Measurements from ENCODE around the gene FRMD3.

The FRMD3 gene

DNA sequence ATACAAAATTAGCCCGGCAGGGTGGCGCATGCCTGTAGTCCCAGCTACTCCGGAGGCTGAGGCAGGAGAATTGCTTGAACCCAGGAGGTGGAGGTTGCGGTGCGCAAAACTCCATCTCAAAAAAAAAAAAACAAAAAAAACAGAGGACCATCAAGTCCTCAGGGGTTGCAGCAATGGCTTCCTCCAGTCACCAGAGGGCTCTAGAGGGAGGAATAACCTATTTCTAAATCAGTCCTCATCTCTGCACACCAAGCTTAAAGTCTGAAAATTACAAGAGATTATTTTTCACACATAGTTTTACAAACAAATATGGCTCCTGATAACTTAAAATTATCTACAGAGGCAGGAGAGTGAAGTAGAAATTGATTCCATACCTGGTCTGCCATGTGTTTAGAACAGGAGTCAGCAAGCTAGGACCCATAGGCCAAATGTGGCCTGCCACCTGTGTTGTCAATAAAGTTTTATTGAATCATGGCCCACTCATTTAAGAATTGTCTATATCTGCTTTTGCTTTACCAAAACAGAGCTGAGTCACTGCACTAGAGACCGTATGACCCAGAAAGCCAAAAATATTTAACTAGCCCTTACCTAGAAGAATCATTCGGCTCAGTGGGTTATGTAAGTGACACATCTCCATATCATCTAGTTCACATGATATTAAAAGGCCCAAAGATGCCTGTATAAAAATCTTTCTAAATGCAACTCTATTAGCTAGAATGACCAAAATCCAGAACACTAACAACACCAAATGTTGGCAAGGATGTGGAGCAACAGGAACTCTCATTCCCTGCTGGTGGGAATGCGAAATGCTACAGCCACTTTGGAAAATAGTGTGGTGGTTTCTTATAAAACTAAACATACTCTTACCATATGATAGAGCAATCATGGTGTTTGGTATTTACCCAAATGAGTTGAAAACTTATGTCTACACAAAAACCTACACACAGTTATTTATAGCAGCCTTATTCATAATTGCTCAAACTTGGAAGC, 207.7 kb downstream of the FRMD3 start:
- DNase-seq (ENCODE audit: low read depth) = no peak

DNA sequence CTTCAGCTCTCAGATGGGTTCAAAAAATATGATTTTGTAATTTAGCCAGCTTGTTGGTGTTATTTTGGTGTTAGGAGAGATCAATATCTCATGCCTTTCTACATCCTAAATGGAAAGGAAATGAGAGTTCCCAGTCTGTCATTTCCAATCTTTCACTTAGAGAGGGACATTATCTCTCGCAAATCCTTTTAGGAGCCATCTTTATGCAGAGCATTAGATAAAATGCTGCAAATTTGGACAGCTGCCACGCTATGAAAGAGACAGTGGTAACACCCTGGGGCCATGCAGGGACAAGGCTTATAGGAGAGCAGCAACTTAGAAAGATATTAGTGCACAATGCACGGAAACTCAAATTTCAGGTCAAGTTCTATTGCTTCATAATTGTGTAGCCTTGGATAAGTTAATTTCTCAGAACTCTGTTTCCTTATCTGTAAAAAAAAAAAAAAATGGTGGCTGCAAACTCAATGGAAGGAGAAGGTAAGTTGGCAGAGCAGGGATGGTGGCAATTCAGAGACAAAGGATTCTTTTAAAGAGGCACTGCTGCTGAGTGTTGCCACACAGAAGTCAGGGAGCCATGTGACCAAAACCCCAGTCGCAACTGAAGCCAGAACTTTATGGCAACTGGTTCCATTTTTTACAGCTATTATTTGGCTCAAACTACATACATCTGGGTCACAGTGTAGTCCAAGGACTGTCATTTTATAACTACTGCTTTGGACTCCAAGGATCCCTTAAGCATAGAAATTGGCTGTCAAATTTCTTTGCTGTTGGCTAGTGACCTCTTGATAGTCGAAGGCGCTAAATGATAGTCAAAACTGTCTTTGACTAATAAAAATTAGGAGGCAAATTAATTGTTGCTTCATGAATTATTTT, 210.2 kb downstream of the FRMD3 start:
- no peak for DNase-seq (ENCODE audit: low read depth)

DNA sequence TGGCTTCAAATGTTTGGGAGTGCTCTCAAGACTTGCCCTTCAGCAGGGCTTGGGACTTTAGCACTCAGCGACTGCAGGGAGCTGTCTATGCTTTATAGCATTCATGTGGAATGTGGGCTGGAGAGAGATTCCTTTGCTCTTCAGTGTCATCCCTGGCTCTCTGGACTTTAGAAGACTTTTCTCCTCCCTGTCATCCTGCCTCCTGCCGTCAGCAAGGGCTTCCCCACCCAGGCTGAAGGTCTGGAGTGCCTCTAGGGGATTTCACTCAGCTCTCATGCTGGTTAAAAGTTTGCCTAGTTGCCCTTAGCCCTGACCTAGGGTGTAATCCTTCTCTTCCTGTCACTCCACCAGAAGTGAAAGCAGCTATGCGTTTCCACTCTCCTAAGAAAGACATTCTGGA, 210.9 kb downstream of the FRMD3 start:
- no peak for DNase-seq (ENCODE audit: low read depth)

DNA sequence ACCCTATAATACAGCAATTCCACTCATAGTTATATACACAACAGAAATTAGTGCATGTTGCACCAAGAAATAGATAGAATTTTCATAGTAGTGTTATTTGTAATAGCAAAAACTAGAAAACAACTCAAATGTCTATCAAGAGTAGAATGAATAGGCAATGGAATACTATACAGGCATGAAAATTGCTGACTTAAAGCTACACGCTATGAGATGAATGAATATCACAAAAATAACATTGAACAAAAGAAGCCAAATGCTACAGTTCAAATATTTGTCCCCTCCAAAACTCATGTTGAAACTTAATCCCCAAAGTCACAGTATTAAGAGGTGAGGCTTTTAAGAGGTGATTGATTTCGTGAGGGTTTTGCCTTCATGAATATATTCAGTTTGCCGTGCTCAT, 215.1 kb downstream of the FRMD3 start:
- no peak for DNase-seq (ENCODE audit: low read depth)

DNA sequence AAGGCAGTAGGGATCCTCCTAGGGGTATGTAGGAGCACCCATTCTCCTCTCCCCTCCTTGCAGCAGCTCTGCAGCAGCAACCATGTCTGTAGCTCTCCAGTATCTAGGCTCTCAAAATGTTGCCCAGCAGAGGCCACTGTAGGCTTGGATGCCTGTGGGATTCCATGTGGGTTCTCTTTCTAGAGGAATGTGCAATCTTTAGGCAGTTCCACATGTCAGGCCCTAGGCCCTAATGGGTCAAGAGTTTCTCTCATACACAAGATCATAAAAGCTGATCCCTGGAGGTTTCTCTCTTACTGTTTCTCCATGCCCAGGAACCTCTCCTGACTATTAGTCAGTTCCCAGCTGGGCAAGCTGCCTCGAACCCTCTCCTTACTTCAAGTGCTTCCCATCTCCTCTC, 215.8 kb downstream of the FRMD3 start:
- DNase-seq (ENCODE audit: low read depth) = no peak

DNA sequence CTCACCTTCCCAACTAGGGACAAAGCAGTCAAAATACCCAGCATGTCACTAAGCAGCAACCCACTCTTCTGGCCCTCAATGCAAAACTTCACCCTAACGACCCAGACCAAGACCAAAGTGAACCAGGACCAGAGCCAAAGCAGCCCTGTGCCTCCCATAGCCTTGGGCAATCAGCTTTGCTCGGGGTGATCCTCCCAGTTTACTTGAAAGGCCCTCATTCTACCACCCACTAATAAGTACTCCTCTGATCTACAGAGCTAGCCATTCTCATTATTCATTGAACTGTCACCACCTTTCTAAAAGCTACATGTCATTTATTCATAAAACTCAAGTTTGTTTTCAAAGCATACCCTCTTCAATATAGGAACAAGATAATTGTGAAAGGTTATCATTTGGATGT, 221.0 kb downstream of the FRMD3 start:
- no peak for DNase-seq (ENCODE audit: low read depth)

DNA sequence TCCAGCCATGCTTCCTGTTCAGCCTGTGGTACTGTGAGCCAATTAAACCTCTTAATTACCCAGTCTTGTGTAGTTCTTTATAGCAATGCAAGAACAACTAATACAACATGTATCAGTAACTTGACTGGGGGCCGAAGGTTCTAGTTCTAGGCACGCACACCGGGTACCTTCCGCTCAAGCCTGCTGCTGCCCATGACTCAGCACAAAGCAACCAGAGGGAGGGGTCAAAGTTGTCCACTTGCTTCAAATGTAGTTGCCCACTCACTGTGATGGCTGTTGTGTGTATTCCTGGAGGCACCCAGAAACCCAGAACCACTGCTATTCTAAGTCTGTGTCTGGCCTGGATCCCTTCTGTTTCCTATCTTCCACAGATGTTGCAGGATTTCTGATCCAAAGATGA, 222.6 kb downstream of the FRMD3 start:
- no peak for DNase-seq (ENCODE audit: low read depth)

DNA sequence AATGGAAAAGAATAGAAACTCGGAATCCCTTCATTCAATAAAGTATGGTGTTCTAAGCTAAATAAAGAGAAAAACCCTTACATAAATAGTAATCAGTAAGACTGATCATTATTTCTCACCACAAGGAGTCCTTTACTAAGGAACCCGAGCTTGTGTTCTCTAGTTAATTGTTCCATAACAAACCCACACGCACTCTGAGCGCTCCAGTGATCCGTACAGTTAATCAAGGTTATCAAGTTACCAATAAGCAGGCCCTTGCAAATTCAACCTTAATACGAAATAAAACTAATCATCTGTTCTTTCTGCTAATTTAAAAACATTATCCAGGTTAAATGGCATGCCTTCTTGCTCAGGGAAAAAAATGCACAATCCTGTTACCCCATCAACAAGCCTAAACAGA, 224.4 kb downstream of the FRMD3 start:
- no peak for DNase-seq (ENCODE audit: low read depth)

DNA sequence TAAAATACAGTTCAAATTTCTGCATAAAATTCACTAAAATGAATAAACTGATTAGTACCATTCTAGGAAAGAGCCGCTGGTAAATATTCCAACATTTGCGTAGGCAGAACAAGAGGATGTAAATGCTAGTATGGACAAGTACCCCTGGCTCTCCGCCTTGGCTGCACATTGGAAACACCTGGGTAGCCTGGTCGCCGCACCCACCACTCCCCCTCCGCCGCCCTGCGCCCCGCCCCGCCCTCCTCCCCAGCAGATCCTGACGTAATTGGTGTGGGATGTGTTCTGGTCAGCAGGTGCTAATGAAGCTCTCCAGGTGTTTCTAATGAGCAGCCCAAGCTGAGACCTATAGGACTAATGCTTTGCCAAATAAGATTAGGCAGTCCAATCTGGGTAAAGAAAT, 225.7 kb downstream of the FRMD3 start:
- DNase-seq (ENCODE audit: low read depth) = no peak

DNA sequence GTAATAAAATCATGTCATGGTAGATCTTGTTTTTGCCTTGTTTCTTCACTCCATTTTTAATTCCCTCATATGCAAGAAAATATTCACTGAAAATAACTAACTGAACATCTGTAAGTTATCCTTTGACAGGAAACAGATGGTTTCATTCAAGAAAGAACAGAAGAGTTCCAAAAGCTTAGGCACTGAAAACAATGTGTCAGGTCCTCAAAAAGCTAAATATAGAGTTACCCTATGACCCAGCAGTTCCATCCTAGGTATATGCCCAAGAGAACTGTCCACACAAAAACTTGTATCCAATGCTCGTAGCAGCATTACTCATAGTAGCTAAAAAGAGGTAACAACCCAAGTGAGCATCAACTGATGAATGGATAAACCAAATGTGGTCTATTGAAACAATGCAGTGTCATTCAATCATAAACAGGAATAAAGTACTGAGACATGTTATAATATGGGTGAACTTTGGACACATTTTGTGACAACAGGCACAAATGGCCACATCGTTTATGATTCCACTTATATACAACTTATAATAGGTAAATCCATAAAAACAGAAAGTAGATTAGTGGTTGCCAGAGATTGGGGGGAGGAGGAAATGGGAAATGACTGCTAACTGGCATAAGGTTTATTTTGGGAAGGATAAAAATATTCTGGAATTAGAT, 231.0 kb downstream of the FRMD3 start:
- no peak for DNase-seq (ENCODE audit: low read depth)

DNA sequence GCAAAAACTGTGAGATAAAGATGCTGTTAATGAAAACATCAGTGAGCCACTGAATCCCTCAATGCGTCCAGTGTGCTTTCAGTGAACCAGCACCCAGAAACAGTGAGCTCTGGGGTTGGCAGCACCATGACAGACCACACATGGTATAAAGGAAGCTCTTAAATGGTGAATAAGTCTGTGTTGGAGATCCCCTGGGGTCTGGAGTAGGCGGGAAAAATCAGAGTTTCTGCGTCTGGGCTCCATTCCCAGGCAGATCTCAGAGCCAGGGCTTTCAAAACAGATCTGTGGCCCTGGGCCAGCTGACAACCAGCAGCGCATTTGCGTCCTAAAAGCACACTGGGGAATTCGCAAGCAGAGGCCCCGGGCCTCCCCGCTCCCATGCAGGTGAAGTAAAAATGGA, 233.5 kb downstream of the FRMD3 start:
- DNase-seq (ENCODE audit: low read depth) = no peak

DNA sequence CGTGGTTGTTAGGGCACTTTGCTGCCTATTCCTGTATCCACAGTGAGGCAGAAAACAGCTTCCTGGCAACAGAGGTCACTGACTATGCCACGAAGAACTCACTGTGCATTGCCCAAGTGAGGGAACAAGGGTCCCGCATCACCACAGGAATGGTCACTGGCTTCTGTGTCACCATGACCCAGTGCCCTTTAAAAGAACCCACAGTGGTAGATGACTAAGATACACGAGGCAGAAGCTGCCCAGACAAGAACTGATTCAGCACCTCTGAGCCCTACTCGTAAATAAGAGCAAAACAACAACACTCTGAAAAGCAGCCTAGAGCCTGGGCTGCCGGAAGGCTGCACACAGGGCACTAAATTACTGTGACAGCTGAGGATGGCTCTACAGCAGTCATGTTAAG, 238.6 kb downstream of the FRMD3 start:
- no peak for DNase-seq (ENCODE audit: low read depth)

DNA sequence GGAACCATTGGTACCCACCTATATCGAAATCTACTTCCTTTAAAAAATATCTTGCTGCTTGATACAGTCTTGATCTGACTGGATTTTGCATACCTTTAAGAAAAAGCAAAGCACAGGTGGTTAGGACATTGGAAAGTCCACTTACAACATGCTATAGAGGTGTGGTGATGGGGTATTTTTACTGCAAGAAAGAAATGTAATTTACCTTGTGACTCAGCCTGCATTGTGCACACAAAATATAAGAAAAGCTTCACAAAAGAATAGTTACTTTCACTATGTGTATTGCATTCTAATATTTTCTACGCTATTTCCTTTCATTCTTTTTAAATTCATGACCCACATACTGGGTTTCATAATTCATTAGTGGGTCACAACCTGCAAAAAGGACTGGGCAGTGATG, 239.1 kb downstream of the FRMD3 start:
- DNase-seq (ENCODE audit: low read depth) = no peak

DNA sequence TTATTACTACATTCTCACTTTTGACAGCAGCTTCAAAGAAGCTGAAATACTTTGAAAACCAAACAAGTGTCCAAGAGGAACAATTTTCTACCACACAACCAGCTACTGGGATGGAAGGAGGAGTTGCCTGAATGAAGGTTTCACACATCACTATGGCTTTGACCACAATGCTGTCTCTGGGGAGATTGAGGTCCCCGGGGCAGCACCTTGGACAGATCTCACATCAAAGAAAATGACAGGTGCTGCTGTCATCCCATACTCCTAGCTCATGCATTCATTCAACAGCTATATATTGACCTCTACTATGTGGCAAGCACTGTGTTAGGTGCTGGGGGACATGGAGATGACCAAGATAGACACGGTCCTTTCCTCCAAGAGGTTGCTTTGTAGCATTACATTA, 242.1 kb downstream of the FRMD3 start:
- DNase-seq (ENCODE audit: low read depth) = no peak

DNA sequence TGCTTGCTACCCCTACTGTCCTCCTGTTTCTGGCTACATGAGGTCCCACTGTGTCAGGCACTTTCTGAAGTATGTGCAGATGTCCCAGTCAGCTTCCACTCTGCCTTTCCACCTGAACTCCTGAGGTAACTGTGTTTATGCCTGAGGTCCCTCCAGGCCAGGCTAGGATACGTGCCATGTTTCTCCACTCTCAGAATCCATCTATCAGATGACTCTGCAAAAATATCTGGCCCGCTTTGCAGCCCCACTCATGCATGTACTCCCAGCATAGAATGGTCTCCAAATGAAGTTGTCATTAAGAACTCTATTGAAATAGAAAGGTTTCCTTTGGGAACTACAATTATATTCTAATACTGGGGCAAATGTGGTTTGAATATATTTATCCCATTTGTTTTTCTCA, 243.4 kb downstream of the FRMD3 start:
- no peak for DNase-seq (ENCODE audit: low read depth)

DNA sequence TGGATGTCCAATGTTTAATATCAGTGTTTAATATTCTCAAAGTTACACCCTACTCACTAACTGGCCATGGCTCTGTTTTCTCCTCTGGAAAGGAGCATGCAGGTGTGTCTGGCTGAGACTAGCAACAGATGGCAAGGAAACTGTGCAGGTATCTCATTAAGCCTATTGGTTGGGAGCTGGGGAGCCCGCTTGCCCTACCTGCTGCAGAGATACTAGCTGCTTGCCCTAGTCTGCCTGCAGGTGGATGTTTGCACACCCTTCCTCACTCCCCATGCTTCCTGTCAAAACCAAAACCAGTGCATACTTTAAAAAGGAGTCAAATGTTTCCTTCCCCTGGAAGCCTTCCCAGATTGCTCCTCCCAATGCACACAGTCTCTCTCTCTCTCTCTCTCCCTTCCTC, 247.0 kb downstream of the FRMD3 start:
- no peak for DNase-seq (ENCODE audit: low read depth)

DNA sequence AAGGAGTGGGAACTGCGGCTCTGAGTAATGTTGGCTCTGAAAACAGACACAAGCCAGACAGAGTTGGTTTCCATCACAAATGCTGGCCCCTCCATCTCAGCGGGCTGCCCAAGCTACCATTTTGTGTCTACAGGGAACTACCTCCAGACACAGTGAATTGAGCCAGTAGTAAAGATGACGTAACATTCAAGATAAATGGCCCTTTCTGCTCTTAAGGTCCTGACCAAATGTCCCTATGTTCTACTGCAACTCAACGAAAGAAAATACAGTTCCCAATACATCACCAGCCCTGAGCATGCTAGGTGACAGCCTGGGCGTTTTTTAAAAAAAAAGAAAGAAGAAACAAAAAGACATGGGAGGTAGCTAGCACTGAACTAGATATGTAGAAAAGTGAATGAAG, 247.5 kb downstream of the FRMD3 start:
- no peak for DNase-seq (ENCODE audit: low read depth)

DNA sequence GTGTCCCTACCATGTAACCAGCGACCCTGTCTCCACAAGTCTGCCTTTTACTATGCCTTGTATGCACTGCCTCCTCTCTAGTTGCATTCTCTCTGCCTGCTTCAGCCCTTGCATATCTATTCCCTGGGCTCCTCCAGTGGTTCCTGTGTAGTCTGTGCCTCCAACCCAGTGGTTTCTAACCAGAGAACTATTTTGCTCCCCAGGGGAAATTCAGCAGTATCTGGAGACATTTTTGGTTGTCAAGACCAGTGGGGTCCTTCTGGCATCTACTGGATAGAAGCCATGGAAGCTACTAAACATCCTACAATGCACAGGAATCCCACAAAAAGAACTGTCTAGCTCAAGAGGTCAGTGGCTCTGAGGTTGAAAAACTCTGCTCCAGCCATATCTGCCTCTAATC, 251.2 kb downstream of the FRMD3 start:
- no peak for DNase-seq (ENCODE audit: low read depth)

DNA sequence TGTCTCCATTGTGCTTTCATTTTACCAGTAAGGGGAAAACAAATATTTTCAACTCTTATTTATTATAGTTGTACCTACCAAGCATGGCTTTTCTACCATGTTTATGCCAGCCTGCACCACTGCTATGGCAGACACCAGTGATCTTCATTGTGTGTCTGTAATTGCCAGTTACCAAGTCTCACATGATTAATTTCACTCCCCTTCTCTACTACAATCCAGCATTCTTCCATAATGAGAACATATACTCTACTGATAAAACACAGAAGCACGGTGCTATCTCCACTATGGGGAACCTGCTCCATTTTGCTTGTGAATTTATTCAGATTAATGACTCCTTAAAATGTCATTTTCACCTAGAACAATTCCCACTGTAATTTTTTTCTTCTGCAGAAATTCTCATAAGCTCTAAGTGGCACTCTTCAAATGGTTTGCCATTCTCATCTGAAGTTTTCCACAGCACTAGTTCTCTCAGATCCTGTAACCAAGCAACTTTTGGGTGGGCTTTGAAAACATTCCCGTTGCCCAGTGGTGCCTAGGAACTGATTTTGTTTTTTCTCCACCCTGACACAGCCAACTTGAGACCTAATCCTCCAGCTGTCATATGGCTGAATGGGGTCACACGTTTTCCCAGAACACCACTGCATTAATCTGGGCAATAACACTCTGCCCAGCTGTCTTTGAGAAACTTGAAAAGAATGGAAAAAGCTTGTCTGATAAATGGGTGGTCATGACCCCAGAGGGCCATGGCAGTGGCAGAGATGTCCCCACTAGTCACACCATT, 252.6 kb downstream of the FRMD3 start:
- DNase-seq (ENCODE audit: low read depth) = no peak

DNA sequence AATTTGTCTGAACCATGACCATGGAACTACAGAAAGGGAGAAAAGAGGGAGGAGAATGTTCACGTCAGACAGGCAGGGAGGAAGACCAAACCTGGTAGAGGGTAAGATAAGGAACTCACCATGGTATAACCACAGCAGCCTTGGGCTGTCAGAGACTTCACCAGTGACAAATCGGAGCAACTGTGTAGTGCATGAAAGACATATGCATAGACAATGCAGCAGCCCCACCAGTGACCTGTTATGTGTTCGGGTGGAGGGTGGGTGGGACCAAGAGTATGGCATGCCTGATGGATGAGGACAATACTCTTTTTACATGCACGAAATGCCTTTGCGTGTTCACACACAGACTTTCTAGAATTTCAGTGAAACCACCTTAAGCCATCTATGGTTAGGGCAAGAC, 253.5 kb downstream of the FRMD3 start:
- DNase-seq (ENCODE audit: low read depth) = no peak

DNA sequence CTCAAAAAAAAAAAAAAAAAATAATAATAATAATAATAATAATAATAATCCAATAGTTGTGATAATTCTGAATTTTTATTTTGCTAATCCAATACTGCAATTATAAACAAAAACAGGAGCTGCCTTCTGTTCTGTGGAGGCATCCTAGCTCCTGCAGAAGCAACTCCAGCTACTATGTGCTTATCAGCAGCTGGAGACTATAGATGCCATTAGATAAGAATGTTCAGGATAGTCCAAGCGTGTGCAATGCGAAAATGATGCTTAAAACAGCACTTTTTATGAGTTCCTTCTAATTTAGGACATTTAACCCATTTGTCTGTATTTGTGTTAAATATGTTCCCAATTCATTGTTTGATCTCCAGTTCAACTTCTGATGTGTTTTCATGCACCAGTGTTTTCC, 254.7 kb downstream of the FRMD3 start:
- no peak for DNase-seq (ENCODE audit: low read depth)
